Activated CD8-positive, alpha-beta T cell treated with anti-CD3 and anti-CD28 coated beads for 36 hours (primary cell): ENCODE measurements around the gene PIGV. TPM values are rescaled to one million over a fixed set of nuclear protein-coding genes. Genes with fewer than 3 reads are reported as not detected.

ENCODE experiments used
- ATAC-seq: fragments of 200-7000 bp; cut with Tn5 transposase; one replicate; pipeline ENCODE4 v1.10.0; 2021; ENCODE audit warnings: mild to moderate bottlenecking, moderate library complexity
- CTCF ChIA-PET: fragments of 350-600 bp; sonication (Branson Sonifier 250); formaldehyde crosslinking; loops from one replicate; lab custom pipeline; 2021; ENCODE audit warnings: antibody characterized with exemption; lab: Charles Lee
- POLR2A ChIA-PET: fragments of 350-600 bp; sonication (Branson Sonifier 250); formaldehyde crosslinking; loops from one replicate; lab custom pipeline; 2021; ENCODE audit warnings: antibody characterized with exemption; lab: Charles Lee
- DNase-seq: peaks from one replicate; pipeline ENCODE4 v3.0.0-alpha.2; 2020
- H3K27ac Mint-ChIP-seq: one replicate; pipeline ENCODE4 v1.8.0; 2021; ENCODE audit warnings: mild to moderate bottlenecking, mixed read lengths
- H3K27me3 Mint-ChIP-seq: one replicate; pipeline ENCODE4 v1.8.0; 2021; ENCODE audit warnings: mixed read lengths
- H3K36me3 Mint-ChIP-seq: one replicate; pipeline ENCODE4 v1.8.0; 2021; ENCODE audit warnings: low read depth, mixed read lengths
- H3K4me1 Mint-ChIP-seq: one replicate; pipeline ENCODE4 v1.8.0; 2021; ENCODE audit warnings: low read depth, mixed read lengths
- H3K4me3 Mint-ChIP-seq: one replicate; pipeline ENCODE4 v1.8.0; 2021; ENCODE audit warnings: mild to moderate bottlenecking, moderate library complexity, mixed read lengths
- H3K9me3 Mint-ChIP-seq: one replicate; pipeline ENCODE4 v1.8.0; 2021; ENCODE audit warnings: mixed read lengths
- intact Hi-C: fragments of 100-400 bp; cut with micrococcal nuclease; formaldehyde crosslinking; loops from one replicate; pipeline ENCODE4 v1.10.0; 2022
- total RNA-seq, 2 experiments: library from RNA; stranded (reverse); gene quantifications; one replicate each; pipeline ENCODE4 v1.2.3, GENCODE V29; 2021
- TF ChIP-seq, protein P1 (sequence below): fragments of 200-600 bp; IDR thresholded peaks from one replicate; pipeline ENCODE4 v1.8.0; 2022; ENCODE audit warnings: antibody characterized with exemption, mild to moderate bottlenecking

Gene PIGV
- total RNA-seq, 2 experiments from 2014 or later, result 21.2 to 23.9 TPM

DNA sequence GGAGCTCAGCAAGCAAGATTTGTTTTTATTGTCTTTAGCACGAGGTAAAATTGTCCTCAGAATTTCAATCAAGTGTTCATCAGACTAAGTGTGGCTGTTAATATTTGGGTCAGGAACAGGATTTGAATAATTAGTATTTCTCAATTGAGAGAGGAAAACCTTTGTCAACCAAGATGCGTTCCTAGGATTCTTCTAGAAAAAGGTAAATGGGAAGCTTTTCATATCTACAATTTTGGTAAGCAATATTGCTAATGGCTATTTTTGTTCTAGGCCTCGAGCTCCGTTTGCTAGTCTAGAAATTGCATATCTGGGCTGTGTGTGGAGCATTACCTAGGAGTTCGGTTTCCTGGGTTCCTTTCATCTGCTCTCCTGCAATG lies 4.1 kb upstream of the PIGV start:
- POLR2A ChIA-PET, result interaction anchor here (0.5 to 8.6 kb wide), 2 partner anchors 86 to 1131 kb away, joined by 3 to 283 read pairs; partner anchors contain the start of gene ARID1A
- CTCF ChIA-PET, result interaction anchor here (0.9 to 3.4 kb wide), 3 partner anchors 106 to 186 kb away, joined by 3 to 15 read pairs (median 4); no protein-coding TSS in a partner anchor
- ATAC-seq, result no peak
- Mint-ChIP-seq H3K4me3 (no peak overlapping the region), H3K27me3 (no peaks in the 10 kb centered on the region), H3K9me3 (no peaks in the 10 kb centered on the region), H3K4me1 (peaks cover 60% of the 10 kb centered on the region), H3K27ac (peak overlapping the region; percentile 32), H3K36me3 (peaks cover 28% of the 10 kb centered on the region)
- intact Hi-C loops, result no loop called here
- no peak for DNase-seq
- TF ChIP-seq, protein P1, sequence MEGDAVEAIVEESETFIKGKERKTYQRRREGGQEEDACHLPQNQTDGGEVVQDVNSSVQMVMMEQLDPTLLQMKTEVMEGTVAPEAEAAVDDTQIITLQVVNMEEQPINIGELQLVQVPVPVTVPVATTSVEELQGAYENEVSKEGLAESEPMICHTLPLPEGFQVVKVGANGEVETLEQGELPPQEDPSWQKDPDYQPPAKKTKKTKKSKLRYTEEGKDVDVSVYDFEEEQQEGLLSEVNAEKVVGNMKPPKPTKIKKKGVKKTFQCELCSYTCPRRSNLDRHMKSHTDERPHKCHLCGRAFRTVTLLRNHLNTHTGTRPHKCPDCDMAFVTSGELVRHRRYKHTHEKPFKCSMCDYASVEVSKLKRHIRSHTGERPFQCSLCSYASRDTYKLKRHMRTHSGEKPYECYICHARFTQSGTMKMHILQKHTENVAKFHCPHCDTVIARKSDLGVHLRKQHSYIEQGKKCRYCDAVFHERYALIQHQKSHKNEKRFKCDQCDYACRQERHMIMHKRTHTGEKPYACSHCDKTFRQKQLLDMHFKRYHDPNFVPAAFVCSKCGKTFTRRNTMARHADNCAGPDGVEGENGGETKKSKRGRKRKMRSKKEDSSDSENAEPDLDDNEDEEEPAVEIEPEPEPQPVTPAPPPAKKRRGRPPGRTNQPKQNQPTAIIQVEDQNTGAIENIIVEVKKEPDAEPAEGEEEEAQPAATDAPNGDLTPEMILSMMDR, result no peak

DNA sequence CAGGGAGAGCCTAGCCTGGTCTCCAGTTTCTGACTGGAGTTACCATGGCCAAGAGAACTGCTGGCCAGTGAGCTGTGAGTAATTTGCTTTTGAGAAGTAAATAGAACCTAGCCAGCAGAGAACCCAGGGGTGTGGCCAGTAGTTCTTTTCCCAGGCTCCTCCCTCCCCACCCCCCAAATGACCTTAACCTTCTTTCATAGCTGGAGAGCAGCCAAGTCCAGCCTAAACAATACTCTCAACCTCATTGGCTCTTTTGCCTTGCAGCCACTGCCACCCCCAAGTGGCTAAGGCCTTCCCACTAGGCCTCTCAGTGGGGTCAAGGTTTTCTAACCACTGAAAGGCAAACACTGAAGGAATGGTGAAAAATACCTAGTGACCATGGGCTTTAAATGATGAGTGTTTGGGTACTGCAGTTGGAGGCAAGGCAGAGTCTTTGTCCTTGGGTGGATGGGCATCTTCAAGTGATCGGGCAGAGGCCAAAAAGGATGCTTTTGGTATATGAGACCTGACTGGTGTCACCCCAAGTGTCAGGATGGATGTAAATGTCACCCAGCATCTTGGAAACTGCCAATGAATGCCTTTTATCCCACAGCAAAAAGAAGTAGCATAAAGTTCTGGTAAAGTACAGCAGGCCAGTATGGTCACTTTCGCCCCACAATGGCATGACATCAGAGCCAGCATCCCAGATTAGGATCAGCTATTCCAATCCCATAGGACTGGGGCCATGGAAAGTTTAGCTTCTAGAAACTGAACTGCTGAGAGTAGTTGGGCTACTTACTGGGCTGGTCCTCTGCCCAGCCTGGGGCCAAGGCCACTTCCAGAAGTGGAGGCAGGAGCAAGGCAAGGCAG lies 3.5 kb upstream of the PIGV start:
- POLR2A ChIA-PET, result interaction anchor here (1.2 to 8.6 kb wide), 3 partner anchors 18 to 86 kb away, joined by 3 to 283 read pairs (median 30); partner anchors contain the start of gene ARID1A
- no peak for ATAC-seq
- DNase-seq, result no peak
- CTCF ChIA-PET, result interaction anchor here (0.9 to 7.4 kb wide), 5 partner anchors 83 to 187 kb away, joined by 3 to 126 read pairs (median 7); partner anchors contain the start of gene ARID1A
- Mint-ChIP-seq H3K9me3 (no peaks in the 10 kb centered on the region), H3K4me1 (peaks cover 63% of the 10 kb centered on the region), H3K36me3 (peaks cover 23% of the 10 kb centered on the region), H3K27ac (peak overlapping the region; percentile 34), H3K27me3 (no peaks in the 10 kb centered on the region), H3K4me3 (no peak overlapping the region)
- TF ChIP-seq, protein P1, result no peak
- intact Hi-C loops, result no loop called here

DNA sequence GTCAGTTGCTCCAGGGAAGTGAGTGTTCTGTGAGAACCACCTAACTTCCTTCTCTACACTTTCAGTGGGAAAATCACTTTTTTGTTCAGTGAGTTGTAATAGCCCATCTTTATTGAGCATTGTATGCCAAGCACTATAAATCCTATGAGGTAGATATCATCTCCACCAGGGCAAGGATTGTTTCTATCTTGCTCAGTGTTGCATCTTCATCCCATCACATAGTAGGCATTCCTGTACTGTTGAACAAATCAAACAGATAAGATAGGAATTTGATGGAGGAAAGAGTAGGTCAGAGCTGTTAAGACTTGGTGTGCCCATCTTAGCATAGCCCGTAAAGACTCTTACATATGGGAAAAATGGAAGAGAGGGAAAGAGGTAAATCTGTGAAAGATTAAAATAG lies 2.9 kb upstream of the PIGV start:
- H3K4me3 Mint-ChIP-seq, result no peak overlapping the region
- ATAC-seq (no peak), DNase-seq (no peak)
- ChIA-PET POLR2A (interaction anchor here (0.6 to 8.6 kb wide), 5 partner anchors 19 to 87 kb away, joined by 3 to 283 read pairs (median 30); partner anchors contain the start of gene ARID1A), CTCF (interaction anchor here (1.8 to 7.4 kb wide), 4 partner anchors 9 to 182 kb away, joined by 7 to 126 read pairs (median 11); partner anchors contain the start of gene ARID1A)
- peaks cover 17% of the 10 kb centered on the region for H3K36me3 Mint-ChIP-seq
- H3K27ac Mint-ChIP-seq, result peak overlapping the region; percentile 99
- peaks cover 67% of the 10 kb centered on the region for H3K4me1 Mint-ChIP-seq
- TF ChIP-seq, protein P1, result no peak
- H3K9me3 Mint-ChIP-seq, result no peaks in the 10 kb centered on the region
- intact Hi-C loops, result loop anchor here (5.0 kb wide), 1 partner anchor 83 kb away; no protein-coding TSS in a partner anchor
- H3K27me3 Mint-ChIP-seq, result no peaks in the 10 kb centered on the region

DNA sequence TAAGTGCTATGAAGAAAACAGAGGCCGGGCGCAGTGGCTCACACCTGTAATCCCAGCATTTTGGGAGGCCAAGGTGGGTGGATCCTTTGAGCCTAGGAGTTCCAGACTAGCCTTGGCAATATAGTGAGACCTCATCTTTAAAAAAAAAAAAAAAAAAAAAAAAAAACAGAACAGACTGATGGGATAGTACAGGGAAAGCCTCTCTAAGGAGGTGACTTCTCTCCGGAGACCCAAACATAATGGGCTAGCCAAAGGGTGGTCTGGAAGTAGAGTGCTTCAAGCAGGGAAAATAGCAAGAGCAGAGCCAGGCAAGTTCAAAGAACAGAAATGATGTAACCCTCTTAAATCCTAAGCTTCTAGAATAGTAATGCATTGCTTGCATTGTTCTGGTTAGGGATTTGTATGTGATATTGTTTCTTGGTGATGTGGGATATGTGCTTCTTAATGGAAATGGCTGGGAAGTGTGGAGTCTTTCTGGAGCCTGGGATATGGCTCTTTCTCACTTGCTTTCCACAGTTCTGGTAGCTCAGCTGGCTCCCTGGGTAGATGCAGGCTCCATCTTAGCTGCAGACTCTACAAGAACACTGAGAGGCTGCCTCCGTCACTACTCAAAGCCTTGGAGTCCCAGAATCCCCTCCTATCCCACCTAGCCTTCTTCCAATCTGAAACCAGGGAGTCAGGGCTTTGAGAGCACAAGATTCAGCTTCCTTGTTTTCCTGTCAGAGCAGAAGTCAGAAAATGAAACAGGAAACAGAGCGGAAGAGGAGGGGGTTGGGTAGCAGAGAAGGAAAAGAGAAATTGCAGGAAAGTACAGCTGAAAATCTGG lies 1.9 kb upstream of the PIGV start:
- H3K4me1 Mint-ChIP-seq, result peaks cover 74% of the 10 kb centered on the region
- CTCF ChIA-PET, result interaction anchor here (0.8 to 7.4 kb wide), 10 partner anchors 10 to 316 kb away, joined by 3 to 126 read pairs (median 11); partner anchors contain the start of gene ARID1A
- POLR2A ChIA-PET, result interaction anchor here (0.6 to 8.6 kb wide), 14 partner anchors 9 to 355 kb away, joined by 3 to 283 read pairs (median 4); partner anchors contain the start of gene ARID1A
- no peaks in the 10 kb centered on the region for H3K27me3 Mint-ChIP-seq
- intact Hi-C loops, result loop anchor here (2.0 to 5.0 kb wide), 2 partner anchors 41 to 84 kb away; no protein-coding TSS in a partner anchor
- peak overlapping the region; percentile 99 for H3K27ac Mint-ChIP-seq
- TF ChIP-seq, protein P1, result no peak
- no peaks in the 10 kb centered on the region for H3K9me3 Mint-ChIP-seq
- peak; percentile 23 for DNase-seq
- peaks cover 12% of the 10 kb centered on the region for H3K36me3 Mint-ChIP-seq
- H3K4me3 Mint-ChIP-seq, result peak overlapping the region; percentile 97
- ATAC-seq, result no peak
